ENCODE measurements around the gene RAPGEF6.
"Not testable (repeated sequence)": the region's sequence is repeated elsewhere in the genome, so short reads cannot be mapped to it uniquely, and the experiment has no call there.

RAPGEF6 gene

GRCh38 chr5:131593921-131594320 lies 41.1 kb downstream of the RAPGEF6 start:
- Histone ChIP-seq H3K79me2 (ENCODE audit: low read length) (peaks cover 22% of the 10 kb centered on the region), H3K4me1 (ENCODE audit: low read length) (no peaks in the 10 kb centered on the region), H2AFZ (ENCODE audit: low read depth, low read length) (no peak overlapping the region), H3K9ac (ENCODE audit: low read length) (no peak overlapping the region), H3K36me3 (replicated peaks; ENCODE audit: low read depth, low read length) (no peaks in the 10 kb centered on the region), H3K27me3 (ENCODE audit: low read depth, low read length) (no peaks in the 10 kb centered on the region), H3K27ac (ENCODE audit: low read length) (no peak overlapping the region), H3K4me2 (ENCODE audit: low read length) (no peak overlapping the region), H4K20me1 (ENCODE audit: insufficient read depth, low read length) (peaks cover 15% of the 10 kb centered on the region), H3K9me3 (ENCODE audit: insufficient read depth, low read length) (no peaks in the 10 kb centered on the region), H3K4me3 (ENCODE audit: low read length) (no peak overlapping the region)
- TF ChIP-seq EZH2phosphoT487 (IDR thresholded peaks at IDR 0.05; ENCODE audit: low read depth) (no peak), CTCF (IDR thresholded peaks at IDR 0.05; ENCODE audit: low read depth, low read length) (no peak)

GRCh38 chr5:131593436-131593835 lies 41.6 kb downstream of the RAPGEF6 start:
- H3K9me3 ChIP-seq (ENCODE audit: insufficient read depth, low read length); H3K9ac ChIP-seq (ENCODE audit: low read length); H3K4me1 ChIP-seq (ENCODE audit: low read length); H3K36me3 ChIP-seq (replicated peaks; ENCODE audit: low read depth, low read length); H2AFZ ChIP-seq (ENCODE audit: low read depth, low read length); H3K4me3 ChIP-seq (ENCODE audit: low read length); H3K4me2 ChIP-seq (ENCODE audit: low read length); H3K27ac ChIP-seq (ENCODE audit: low read length); H3K27me3 ChIP-seq (ENCODE audit: low read depth, low read length): not testable (repeated sequence)
- Histone ChIP-seq H4K20me1 (ENCODE audit: insufficient read depth, low read length) (peaks cover 11% of the 10 kb centered on the region), H3K79me2 (ENCODE audit: low read length) (peaks cover 19% of the 10 kb centered on the region)

GRCh38 chr5:131589510-131590348 lies 45.3 kb downstream of the RAPGEF6 start:
- no peaks in the 10 kb centered on the region for H3K4me1 ChIP-seq (ENCODE audit: low read length)
- H3K27ac ChIP-seq (ENCODE audit: low read length), result no peak overlapping the region
- H3K4me3 ChIP-seq (ENCODE audit: low read length), result no peak overlapping the region
- no peaks in the 10 kb centered on the region for H3K36me3 ChIP-seq (replicated peaks; ENCODE audit: low read depth, low read length)
- peaks cover 25% of the 10 kb centered on the region for H4K20me1 ChIP-seq (ENCODE audit: insufficient read depth, low read length)
- TF ChIP-seq EZH2phosphoT487 (IDR thresholded peaks at IDR 0.05; ENCODE audit: low read depth) (no peak), CTCF (IDR thresholded peaks at IDR 0.05; ENCODE audit: low read depth, low read length) (peak; percentile 70)
- H2AFZ ChIP-seq (ENCODE audit: low read depth, low read length), result no peak overlapping the region
- peaks cover 11% of the 10 kb centered on the region for H3K79me2 ChIP-seq (ENCODE audit: low read length)
- H3K4me2 ChIP-seq (ENCODE audit: low read length), result no peak overlapping the region
- H3K27me3 ChIP-seq (ENCODE audit: low read depth, low read length), result no peaks in the 10 kb centered on the region
- no peak overlapping the region for H3K9ac ChIP-seq (ENCODE audit: low read length)
- no peaks in the 10 kb centered on the region for H3K9me3 ChIP-seq (ENCODE audit: insufficient read depth, low read length)

GRCh38 chr5:131587541-131587940 lies 47.5 kb downstream of the RAPGEF6 start:
- H3K27me3 ChIP-seq (ENCODE audit: low read depth, low read length), result no peaks in the 10 kb centered on the region
- peaks cover 31% of the 10 kb centered on the region; the same call in 1 of the 2 replicates for H3K79me2 ChIP-seq (ENCODE audit: low read length)
- H3K9me3 ChIP-seq (ENCODE audit: insufficient read depth, low read length), result no peaks in the 10 kb centered on the region
- TF ChIP-seq CTCF (IDR thresholded peaks at IDR 0.05; ENCODE audit: low read depth, low read length) (no peak), EZH2phosphoT487 (IDR thresholded peaks at IDR 0.05; ENCODE audit: low read depth) (no peak)
- H3K4me2 ChIP-seq (ENCODE audit: low read length), result no peak overlapping the region
- no peaks in the 10 kb centered on the region for H3K4me1 ChIP-seq (ENCODE audit: low read length)
- peaks cover 33% of the 10 kb centered on the region for H4K20me1 ChIP-seq (ENCODE audit: insufficient read depth, low read length)
- H3K27ac ChIP-seq (ENCODE audit: low read length), result no peak overlapping the region
- no peak overlapping the region for H2AFZ ChIP-seq (ENCODE audit: low read depth, low read length)
- no peak overlapping the region for H3K4me3 ChIP-seq (ENCODE audit: low read length)
- no peaks in the 10 kb centered on the region for H3K36me3 ChIP-seq (replicated peaks; ENCODE audit: low read depth, low read length)
- no peak overlapping the region for H3K9ac ChIP-seq (ENCODE audit: low read length)
